ENCODE results near the gene GNAS.

- TF ChIP-seq CTCF (IDR thresholded peaks at IDR 0.05) = peak in 3 of 4 donors; percentile 15 to 28 (median 22)
- TF ChIP-seq POLR2A (IDR thresholded peaks at IDR 0.05) = no peak
These were observed 11.8 kb downstream of the GNAS start for GRCh38 chr20:58864346-58864745.

All from right lobe of liver (tissue), 4 donors.